ENCODE data around the gene PARD6B.

PARD6B gene

DNA sequence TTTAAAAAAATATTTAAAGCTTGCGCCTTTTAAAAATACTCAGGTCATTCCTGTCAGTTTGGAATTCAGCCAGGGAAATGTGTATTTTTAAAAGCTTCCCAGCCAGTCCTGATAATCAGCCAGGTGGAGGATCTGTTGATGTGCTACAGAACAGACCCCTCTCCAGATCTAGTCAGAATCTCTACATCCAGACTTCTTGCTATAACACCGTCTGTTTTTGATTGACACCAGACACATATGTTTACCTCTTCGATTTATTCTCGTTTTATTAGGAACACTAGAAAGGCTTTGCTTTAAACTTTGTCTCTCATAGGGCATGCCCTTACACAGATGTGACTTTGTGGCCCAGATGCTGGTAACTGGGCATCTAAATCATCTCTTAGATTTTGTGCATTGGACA is 11.7 kb downstream of the PARD6B start:
- TF ChIP-seq, protein P1, sequence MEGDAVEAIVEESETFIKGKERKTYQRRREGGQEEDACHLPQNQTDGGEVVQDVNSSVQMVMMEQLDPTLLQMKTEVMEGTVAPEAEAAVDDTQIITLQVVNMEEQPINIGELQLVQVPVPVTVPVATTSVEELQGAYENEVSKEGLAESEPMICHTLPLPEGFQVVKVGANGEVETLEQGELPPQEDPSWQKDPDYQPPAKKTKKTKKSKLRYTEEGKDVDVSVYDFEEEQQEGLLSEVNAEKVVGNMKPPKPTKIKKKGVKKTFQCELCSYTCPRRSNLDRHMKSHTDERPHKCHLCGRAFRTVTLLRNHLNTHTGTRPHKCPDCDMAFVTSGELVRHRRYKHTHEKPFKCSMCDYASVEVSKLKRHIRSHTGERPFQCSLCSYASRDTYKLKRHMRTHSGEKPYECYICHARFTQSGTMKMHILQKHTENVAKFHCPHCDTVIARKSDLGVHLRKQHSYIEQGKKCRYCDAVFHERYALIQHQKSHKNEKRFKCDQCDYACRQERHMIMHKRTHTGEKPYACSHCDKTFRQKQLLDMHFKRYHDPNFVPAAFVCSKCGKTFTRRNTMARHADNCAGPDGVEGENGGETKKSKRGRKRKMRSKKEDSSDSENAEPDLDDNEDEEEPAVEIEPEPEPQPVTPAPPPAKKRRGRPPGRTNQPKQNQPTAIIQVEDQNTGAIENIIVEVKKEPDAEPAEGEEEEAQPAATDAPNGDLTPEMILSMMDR (IDR thresholded peaks at IDR 0.05) = no peak

DNA sequence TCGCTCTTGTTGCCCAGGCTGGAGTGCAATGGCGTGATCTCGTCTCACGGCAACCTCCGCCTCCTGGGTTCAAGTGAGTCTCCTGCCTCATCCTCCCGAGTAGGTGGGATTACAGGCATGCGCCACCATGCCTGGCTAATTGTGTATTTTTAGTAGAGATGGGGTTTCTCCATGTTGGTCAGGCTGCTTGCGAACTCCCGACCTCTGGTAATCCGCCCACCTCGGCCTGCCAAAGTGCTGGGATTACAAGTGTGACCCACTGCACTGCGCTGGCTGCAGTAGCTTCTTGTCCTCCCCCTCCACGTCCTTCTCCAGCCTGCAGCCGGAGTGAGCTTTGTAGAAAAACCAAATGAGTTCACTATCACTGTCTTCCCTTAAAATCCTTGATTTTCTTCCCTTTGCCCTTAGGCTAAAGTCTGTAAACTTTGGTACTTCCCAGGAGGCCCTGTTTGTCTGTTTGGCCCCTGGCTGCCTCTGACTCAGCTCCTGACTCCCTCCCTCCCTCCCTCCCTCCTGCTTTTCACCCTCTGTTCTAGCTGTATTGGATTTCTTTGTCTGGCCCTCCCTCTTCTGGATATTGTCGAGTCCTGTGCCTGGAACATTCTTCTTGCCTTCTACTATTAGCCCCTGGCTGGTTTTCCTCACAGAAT is 12.9 kb downstream of the PARD6B start:
- TF ChIP-seq, protein P1 (IDR thresholded peaks at IDR 0.05) = peak; percentile 21; the same call in 1 of the 2 replicates

DNA sequence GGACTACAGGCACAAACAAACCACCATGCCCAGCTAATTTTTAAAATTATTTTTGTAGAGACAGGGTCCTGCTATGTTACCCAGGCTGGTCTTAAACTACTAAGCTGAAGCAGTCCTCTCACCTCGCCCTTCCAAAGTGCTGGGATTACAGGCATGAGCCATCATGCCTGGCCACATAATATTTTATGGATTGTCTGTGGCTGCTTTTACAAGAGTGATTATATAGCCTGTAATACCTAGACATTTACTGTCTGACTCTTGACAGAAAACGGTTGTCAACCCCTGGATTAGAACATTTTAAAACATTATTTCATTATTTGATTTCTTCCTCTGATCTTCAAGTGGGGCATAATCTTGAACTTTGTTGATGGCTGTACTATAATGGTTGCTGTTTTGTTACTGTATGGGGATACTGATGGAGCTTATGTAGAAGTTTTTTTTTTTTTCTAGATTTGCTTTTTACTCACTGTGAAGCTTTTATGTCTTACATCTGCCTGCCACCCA is 14.3 kb downstream of the PARD6B start:
- TF ChIP-seq, protein P1 (IDR thresholded peaks at IDR 0.05) = no peak

DNA sequence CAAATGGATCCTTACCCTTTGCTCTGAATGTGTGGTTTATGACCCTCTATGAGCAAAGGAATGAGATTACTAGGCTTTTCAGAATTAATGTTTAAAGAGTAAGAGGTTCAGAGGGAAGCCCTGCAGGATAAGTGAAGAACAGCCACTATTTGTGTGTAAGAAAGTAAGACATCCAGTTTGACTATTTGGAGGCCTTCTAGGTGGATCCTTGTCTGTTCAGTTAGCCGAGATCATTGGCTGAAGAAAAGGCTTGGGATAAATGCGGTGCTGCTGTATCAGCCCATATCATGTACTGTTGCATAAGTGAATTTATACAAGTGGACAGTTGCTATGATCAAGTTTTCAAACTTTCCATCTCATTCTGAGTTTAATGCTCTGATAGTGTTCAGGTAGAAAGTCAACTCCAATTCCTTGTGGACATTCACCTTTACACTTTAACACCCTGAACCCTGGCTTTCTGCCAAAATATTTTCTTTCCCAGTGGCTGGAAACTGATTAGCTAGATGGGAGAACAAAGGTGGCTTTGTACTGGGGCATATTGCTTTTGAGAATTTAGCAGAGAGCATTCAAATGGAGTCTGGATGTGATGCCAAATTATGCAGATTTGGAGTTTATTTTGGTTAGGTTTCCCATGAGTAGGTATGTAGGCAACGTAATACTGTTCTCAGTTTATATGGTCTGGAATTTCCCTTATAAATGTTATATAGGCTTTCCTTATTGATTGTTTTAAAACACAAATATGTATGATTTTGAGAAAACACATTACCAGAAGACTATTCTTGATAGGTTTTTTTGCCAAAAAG is 15.0 kb downstream of the PARD6B start:
- TF ChIP-seq, protein P1 (IDR thresholded peaks at IDR 0.05) = no peak

DNA sequence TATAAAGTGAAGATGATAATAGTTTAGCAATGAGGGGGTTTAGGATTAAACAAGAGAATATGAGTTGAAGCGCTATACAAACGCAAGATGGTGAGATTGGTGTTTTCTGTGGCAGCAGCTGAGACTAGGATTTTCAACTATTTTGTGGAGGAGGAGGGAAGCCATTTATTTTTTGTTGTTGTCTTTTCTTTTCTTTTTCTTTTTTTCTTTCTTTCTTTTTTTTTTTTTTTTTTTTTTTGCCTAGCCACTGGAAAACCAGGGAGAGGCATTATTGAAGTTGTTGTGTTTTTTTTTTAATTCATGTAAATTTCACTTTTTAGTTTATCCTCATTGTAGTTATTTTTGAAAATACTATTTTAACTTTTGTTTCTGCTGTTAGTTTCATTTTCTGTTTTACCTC is 15.9 kb downstream of the PARD6B start:
- TF ChIP-seq, protein P1 (IDR thresholded peaks at IDR 0.05) = no peak

DNA sequence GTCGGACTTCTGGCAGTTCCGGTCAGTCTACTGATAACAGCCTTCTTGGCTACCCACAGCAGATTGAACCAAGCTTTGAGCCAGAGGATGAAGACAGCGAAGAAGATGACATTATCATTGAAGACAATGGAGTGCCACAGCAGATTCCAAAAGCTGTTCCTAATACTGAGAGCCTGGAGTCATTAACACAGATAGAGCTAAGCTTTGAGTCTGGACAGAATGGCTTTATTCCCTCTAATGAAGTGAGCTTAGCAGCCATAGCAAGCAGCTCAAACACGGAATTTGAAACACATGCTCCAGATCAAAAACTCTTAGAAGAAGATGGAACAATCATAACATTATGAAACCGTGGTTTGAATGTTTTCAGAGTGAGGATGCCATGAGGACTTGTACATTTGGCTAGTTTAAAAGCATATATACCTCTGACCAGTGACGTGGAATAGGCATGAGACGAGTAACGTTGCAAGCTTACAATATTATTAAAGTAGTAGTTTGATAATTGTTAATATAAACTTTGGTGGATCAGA is 18.8 kb downstream of the PARD6B start:
- TF ChIP-seq, protein P1 (IDR thresholded peaks at IDR 0.05) = no peak

DNA sequence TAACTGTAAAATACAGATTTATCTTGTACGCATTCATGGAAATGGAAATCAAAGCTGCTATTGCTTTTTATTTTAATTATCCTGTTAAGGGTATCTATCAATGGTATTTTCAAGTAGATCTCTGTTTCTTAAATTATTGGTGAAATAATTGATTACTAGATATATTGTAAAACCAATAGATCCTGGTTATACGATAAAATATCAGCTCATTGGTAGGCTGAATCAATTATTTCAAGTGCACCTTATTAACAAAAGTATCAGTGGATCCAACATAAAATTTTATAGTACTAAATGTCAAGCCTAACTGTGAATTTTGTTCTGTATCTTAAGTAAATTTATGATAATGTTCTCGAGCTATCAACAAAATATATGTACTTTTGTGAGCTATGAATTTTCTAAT is 21.8 kb downstream of the PARD6B start:
- TF ChIP-seq, protein P1 (IDR thresholded peaks at IDR 0.05) = no peak
